ENCODE data around the gene CDK4.

CDK4 gene

GRCh38 chr12:57736741-57737466, 15.2 kb downstream of the CDK4 start:
- no peak overlapping the region for H3K27ac ChIP-seq (replicated peaks)
- no peak overlapping the region for H3K4me3 ChIP-seq (replicated peaks; ENCODE audit: insufficient read depth, low read length)
- H3K27me3 ChIP-seq (ENCODE audit: insufficient read depth, poor library complexity, severe bottlenecking) = no peaks in the 10 kb centered on the region
- DNase-seq (ENCODE audit: low read depth in 1 of 2, low spot score in 1 of 2) = no peak
- TF ChIP-seq, protein P1, sequence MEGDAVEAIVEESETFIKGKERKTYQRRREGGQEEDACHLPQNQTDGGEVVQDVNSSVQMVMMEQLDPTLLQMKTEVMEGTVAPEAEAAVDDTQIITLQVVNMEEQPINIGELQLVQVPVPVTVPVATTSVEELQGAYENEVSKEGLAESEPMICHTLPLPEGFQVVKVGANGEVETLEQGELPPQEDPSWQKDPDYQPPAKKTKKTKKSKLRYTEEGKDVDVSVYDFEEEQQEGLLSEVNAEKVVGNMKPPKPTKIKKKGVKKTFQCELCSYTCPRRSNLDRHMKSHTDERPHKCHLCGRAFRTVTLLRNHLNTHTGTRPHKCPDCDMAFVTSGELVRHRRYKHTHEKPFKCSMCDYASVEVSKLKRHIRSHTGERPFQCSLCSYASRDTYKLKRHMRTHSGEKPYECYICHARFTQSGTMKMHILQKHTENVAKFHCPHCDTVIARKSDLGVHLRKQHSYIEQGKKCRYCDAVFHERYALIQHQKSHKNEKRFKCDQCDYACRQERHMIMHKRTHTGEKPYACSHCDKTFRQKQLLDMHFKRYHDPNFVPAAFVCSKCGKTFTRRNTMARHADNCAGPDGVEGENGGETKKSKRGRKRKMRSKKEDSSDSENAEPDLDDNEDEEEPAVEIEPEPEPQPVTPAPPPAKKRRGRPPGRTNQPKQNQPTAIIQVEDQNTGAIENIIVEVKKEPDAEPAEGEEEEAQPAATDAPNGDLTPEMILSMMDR (IDR thresholded peaks at IDR 0.05; ENCODE audit: insufficient read depth, low read length) = no peak
- no peak for TF ChIP-seq SPI1 (IDR thresholded peaks at IDR 0.05; ENCODE audit: borderline replicate concordance, low read depth)
- TF ChIP-seq, protein P2, sequence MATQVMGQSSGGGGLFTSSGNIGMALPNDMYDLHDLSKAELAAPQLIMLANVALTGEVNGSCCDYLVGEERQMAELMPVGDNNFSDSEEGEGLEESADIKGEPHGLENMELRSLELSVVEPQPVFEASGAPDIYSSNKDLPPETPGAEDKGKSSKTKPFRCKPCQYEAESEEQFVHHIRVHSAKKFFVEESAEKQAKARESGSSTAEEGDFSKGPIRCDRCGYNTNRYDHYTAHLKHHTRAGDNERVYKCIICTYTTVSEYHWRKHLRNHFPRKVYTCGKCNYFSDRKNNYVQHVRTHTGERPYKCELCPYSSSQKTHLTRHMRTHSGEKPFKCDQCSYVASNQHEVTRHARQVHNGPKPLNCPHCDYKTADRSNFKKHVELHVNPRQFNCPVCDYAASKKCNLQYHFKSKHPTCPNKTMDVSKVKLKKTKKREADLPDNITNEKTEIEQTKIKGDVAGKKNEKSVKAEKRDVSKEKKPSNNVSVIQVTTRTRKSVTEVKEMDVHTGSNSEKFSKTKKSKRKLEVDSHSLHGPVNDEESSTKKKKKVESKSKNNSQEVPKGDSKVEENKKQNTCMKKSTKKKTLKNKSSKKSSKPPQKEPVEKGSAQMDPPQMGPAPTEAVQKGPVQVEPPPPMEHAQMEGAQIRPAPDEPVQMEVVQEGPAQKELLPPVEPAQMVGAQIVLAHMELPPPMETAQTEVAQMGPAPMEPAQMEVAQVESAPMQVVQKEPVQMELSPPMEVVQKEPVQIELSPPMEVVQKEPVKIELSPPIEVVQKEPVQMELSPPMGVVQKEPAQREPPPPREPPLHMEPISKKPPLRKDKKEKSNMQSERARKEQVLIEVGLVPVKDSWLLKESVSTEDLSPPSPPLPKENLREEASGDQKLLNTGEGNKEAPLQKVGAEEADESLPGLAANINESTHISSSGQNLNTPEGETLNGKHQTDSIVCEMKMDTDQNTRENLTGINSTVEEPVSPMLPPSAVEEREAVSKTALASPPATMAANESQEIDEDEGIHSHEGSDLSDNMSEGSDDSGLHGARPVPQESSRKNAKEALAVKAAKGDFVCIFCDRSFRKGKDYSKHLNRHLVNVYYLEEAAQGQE (IDR thresholded peaks at IDR 0.05; ENCODE audit: insufficient replicate concordance, low read depth) = no peak
- TF ChIP-seq GABPA (IDR thresholded peaks at IDR 0.05; ENCODE audit: low read depth) = no peak
- TF ChIP-seq POLR2AphosphoS5 (IDR thresholded peaks at IDR 0.05; ENCODE audit: low read depth) = no peak

GRCh38 chr12:57735952-57736740, 16.0 kb downstream of the CDK4 start:
- TF ChIP-seq GABPA (IDR thresholded peaks at IDR 0.05; ENCODE audit: low read depth) (no peak), POLR2AphosphoS5 (IDR thresholded peaks at IDR 0.05; ENCODE audit: low read depth) (no peak)
- no peak for DNase-seq (ENCODE audit: low read depth in 1 of 2, low spot score in 1 of 2)
- no peak overlapping the region for H3K4me3 ChIP-seq (replicated peaks; ENCODE audit: insufficient read depth, low read length)
- H3K27me3 ChIP-seq (ENCODE audit: insufficient read depth, poor library complexity, severe bottlenecking) = no peaks in the 10 kb centered on the region
- no peak overlapping the region for H3K27ac ChIP-seq (replicated peaks)

DNA sequence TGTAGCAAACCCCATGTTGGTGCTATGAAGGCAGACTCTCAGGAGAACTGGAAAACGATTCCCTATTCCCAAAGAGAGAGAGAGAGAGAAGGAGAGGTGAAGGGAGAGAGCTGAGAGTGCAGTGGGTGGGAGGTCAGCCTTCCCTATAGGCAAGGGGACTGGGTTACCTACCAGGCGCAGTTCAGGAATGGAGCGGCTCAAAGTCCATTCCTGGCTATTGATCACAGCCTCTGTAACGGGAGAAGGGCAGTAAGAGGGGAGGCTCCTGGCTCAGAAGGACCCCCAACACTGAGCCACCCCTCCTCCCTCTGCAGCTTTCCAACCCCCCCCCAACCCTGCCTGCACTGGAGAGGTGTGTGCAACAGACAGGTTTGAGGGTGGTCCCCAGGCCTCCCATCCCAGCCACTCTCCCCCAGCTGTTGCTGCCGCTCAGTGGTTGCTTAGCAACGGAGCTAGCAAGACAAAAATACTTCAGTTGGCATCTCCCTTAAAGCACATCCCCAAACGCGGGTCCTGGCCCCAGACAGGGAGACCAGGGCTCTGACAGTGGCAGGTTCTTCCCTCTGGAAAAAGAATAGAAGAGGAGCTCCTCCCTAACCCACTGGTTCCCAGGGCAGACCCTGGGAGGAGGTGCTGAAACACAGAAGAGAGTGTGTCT, 16.8 kb downstream of the CDK4 start:
- no peak overlapping the region for H3K4me3 ChIP-seq (replicated peaks; ENCODE audit: insufficient read depth, low read length)

More for the DNA sequence above, 16.8 kb downstream of the CDK4 start:
- Histone ChIP-seq H3K27me3 (ENCODE audit: insufficient read depth, poor library complexity, severe bottlenecking) (no peaks in the 10 kb centered on the region), H3K27ac (replicated peaks) (no peak overlapping the region)
- TF ChIP-seq POLR2AphosphoS5 (IDR thresholded peaks at IDR 0.05; ENCODE audit: low read depth) (no peak), GABPA (IDR thresholded peaks at IDR 0.05; ENCODE audit: low read depth) (no peak), SPI1 (IDR thresholded peaks at IDR 0.05; ENCODE audit: borderline replicate concordance, low read depth) (no peak)
- TF ChIP-seq, protein P2 (IDR thresholded peaks at IDR 0.05; ENCODE audit: insufficient replicate concordance, low read depth) = no peak
- TF ChIP-seq, protein P1 (IDR thresholded peaks at IDR 0.05; ENCODE audit: insufficient read depth, low read length) = no peak
- DNase-seq (ENCODE audit: low read depth in 1 of 2, low spot score in 1 of 2) = no peak

Data from HL-60 (cell line).